PC-3 (cell line): ENCODE results near the gene ORM2. TPM values are rescaled to one million over a fixed set of nuclear protein-coding genes. Genes with fewer than 3 reads are reported as not detected.
"Not testable (repeated sequence)": the region's sequence is repeated elsewhere in the genome, so short reads cannot be mapped to it uniquely, and the experiment has no call there.

Experiments used
- ATAC-seq: fragments of 200-7000 bp; cut with Tn5 transposase; 2 replicates; pipeline ENCODE4 v1.9.1; 2020; ENCODE audit warnings: mild to moderate bottlenecking, moderate library complexity
- BruUV-seq: library from RNA; stranded (reverse); fragments of 400-500 nt; replicated peaks from 2 replicates; lab custom pipeline; 2021; lab: Mats Ljungman, UMichigan
- CTCF ChIA-PET: fragments of 300-600 bp; sonication (Branson Sonifier 250); formaldehyde crosslinking; loops from one replicate; lab custom pipeline; 2022; ENCODE audit warnings: antibody characterized with exemption; lab: Charles Lee
- POLR2A ChIA-PET: fragments of 300-600 bp; sonication (Branson Sonifier 250); formaldehyde crosslinking; loops from one replicate; lab custom pipeline; 2022; ENCODE audit warnings: antibody characterized with exemption; ENCODE audit not compliant: unreplicated experiment; lab: Charles Lee
- DNase-seq: peaks from one replicate; pipeline ENCODE4 v3.0.0-alpha.2; 2015
- H2AFZ ChIP-seq: fragments of 300-600 bp; sonication (generic); 2 replicates; pipeline ENCODE4 v1.6.0; 2016; ENCODE audit warnings: antibody characterized with exemption, low read length
- H3F3A ChIP-seq: fragments of 300-600 bp; sonication (generic); one replicate; pipeline ENCODE4 v1.6.0; 2017; ENCODE audit warnings: antibody characterized with exemption, low read length, control low read depth, mild to moderate bottlenecking; ENCODE audit not compliant: unreplicated experiment
- H3K27ac ChIP-seq: fragments of 300-600 bp; sonication (generic); 2 replicates; pipeline ENCODE4 v1.5.1; 2016; ENCODE audit warnings: mild to moderate bottlenecking, low read length
- H3K27me3 ChIP-seq: fragments of 300-600 bp; sonication (generic); 2 replicates; pipeline ENCODE4 v1.6.1; 2016; ENCODE audit warnings: low read length, mixed read lengths
- H3K36me3 ChIP-seq: fragments of 300-600 bp; sonication (generic); 2 replicates; pipeline ENCODE4 v1.6.1; 2016; ENCODE audit warnings: low read depth, mixed run types, low read length, mixed read lengths
- H3K4me1 ChIP-seq: fragments of 300-600 bp; sonication (generic); 2 replicates; pipeline ENCODE4 v1.5.1; 2016; ENCODE audit warnings: low read length; ENCODE audit not compliant: insufficient read depth
- H3K4me2 ChIP-seq: fragments of 300-600 bp; sonication (generic); 2 replicates; pipeline ENCODE4 v1.6.0; 2016; ENCODE audit warnings: low read length
- H3K4me3 ChIP-seq: fragments of 300-600 bp; sonication (generic); 2 replicates; pipeline ENCODE4 v1.5.1; 2016; ENCODE audit warnings: mild to moderate bottlenecking, low read length, mixed read lengths
- H3K79me2 ChIP-seq: fragments of 300-600 bp; sonication (generic); 2 replicates; pipeline ENCODE4 v1.6.1; 2017; ENCODE audit warnings: low read length, mixed read lengths
- H3K9ac ChIP-seq: fragments of 300-600 bp; sonication (generic); 2 replicates; pipeline ENCODE4 v1.6.0; 2016; ENCODE audit warnings: mild to moderate bottlenecking, low read length
- H3K9me2 ChIP-seq: fragments of 300-600 bp; sonication (generic); replicated peaks from 2 replicates; pipeline ENCODE4 v1.6.1; 2016; ENCODE audit warnings: mixed run types, low read length, mixed read lengths
- H3K9me3 ChIP-seq: fragments of 300-600 bp; sonication (generic); 2 replicates; pipeline ENCODE4 v1.6.1; 2016; ENCODE audit warnings: low read length, mixed read lengths
- H4K20me1 ChIP-seq: fragments of 300-600 bp; sonication (generic); 2 replicates; pipeline ENCODE4 v1.6.1; 2016; ENCODE audit warnings: low read length, mixed read lengths
- CTCF ChIP-seq: fragments of 300-600 bp; sonication (generic); conservative IDR thresholded peaks from 2 replicates; pipeline ENCODE4 v1.5.1; 2017; ENCODE audit warnings: antibody characterized with exemption, low read depth, mild to moderate bottlenecking, low read length
- EZH2 ChIP-seq: fragments of 300-600 bp; sonication (generic); IDR thresholded peaks from one replicate; pipeline ENCODE4 v1.6.1; 2017; ENCODE audit warnings: antibody characterized with exemption, mild to moderate bottlenecking, low read length; ENCODE audit not compliant: unreplicated experiment
- EZH2phosphoT487 ChIP-seq: fragments of 300-600 bp; sonication (generic); IDR thresholded peaks from 2 replicates; pipeline ENCODE4 v1.6.1; 2018; ENCODE audit warnings: mild to moderate bottlenecking, antibody characterized with exemption, low read length, borderline replicate concordance
- intact Hi-C: fragments of 100-400 bp; cut with micrococcal nuclease; formaldehyde crosslinking; loops from 2 replicates; pipeline ENCODE4 v1.9.0; 2023
- total RNA-seq: library from RNA; depleted of rRNA; stranded (reverse); fragments of >200 nt; gene quantifications from 2 replicates; pipeline ENCODE4 v1.2.3, GENCODE V29; 2014

Gene ORM2
- total RNA-seq, 1 experiment from 2014 or later: not detected

- Histone ChIP-seq H3F3A (no peaks in the 10 kb centered on the region), H3K27ac (no peak overlapping the region), H3K4me3 (no peak overlapping the region), H4K20me1 (no peaks in the 10 kb centered on the region), H3K36me3 (no peaks in the 10 kb centered on the region), H3K9ac (no peak overlapping the region), H3K27me3 (no peaks in the 10 kb centered on the region), H3K9me2 (no peaks in the 10 kb centered on the region), H3K79me2 (no peaks in the 10 kb centered on the region), H2AFZ (no peak overlapping the region), H3K9me3 (no peaks in the 10 kb centered on the region), H3K4me1 (no peaks in the 10 kb centered on the region), H3K4me2 (no peak overlapping the region)
- DNase-seq (no peak), ATAC-seq (no peak)
- CTCF ChIA-PET: no interaction called here
- BruUV-seq: no TSS peak
- intact Hi-C loops: no loop called here
- POLR2A ChIA-PET: interaction anchor here (0.5 kb wide), 1 partner anchor 1995 kb away, joined by 3 read pairs; no protein-coding TSS in a partner anchor
- no peak for TF ChIP-seq EZH2
- TF ChIP-seq CTCF: no peak
- no peak for TF ChIP-seq EZH2phosphoT487
Observed at GRCh38 chr9:114324492-114324891, 5.2 kb upstream of the ORM2 start.

- H4K20me1 ChIP-seq, H3K4me1 ChIP-seq, H3K4me2 ChIP-seq, H3F3A ChIP-seq, H3K9me3 ChIP-seq, H3K27me3 ChIP-seq, ATAC-seq, H3K36me3 ChIP-seq, H3K9ac ChIP-seq, CTCF ChIA-PET, H3K79me2 ChIP-seq, H3K9me2 ChIP-seq, DNase-seq, BruUV-seq, intact Hi-C loops, H3K4me3 ChIP-seq, H3K27ac ChIP-seq, H2AFZ ChIP-seq: not testable (repeated sequence)
- POLR2A ChIA-PET: interaction anchor here (0.5 kb wide), 1 partner anchor 1994 kb away, joined by 3 read pairs; no protein-coding TSS in a partner anchor
Observed at GRCh38 chr9:114324965-114325364, 4.7 kb upstream of the ORM2 start.

- H3K9me3 ChIP-seq, H3K27ac ChIP-seq, intact Hi-C loops, H3K4me2 ChIP-seq, BruUV-seq, H3K9me2 ChIP-seq, POLR2A ChIA-PET, H3K27me3 ChIP-seq, H3K36me3 ChIP-seq, H3K4me3 ChIP-seq, CTCF ChIA-PET, DNase-seq, H3K79me2 ChIP-seq, H4K20me1 ChIP-seq, H3K9ac ChIP-seq, H3K4me1 ChIP-seq, H2AFZ ChIP-seq, ATAC-seq, H3F3A ChIP-seq: not testable (repeated sequence)
Observed at GRCh38 chr9:114325684-114326254, 3.9 kb upstream of the ORM2 start.

- Histone ChIP-seq H3K4me2 (no peak overlapping the region), H3K27ac (no peak overlapping the region), H3K79me2 (no peaks in the 10 kb centered on the region), H3K36me3 (no peaks in the 10 kb centered on the region), H3K4me1 (no peaks in the 10 kb centered on the region), H3F3A (no peaks in the 10 kb centered on the region), H3K9me2 (no peaks in the 10 kb centered on the region), H3K27me3 (no peaks in the 10 kb centered on the region), H3K4me3 (no peak overlapping the region), H4K20me1 (no peaks in the 10 kb centered on the region), H3K9ac (no peak overlapping the region), H2AFZ (no peak overlapping the region), H3K9me3 (no peaks in the 10 kb centered on the region)
- ChIA-PET POLR2A (no interaction called here), CTCF (no interaction called here)
- no TSS peak for BruUV-seq
- TF ChIP-seq CTCF: no peak
- TF ChIP-seq EZH2: no peak
- no peak for TF ChIP-seq EZH2phosphoT487
- intact Hi-C loops: no loop called here
- DNase-seq (no peak), ATAC-seq (no peak)
Observed at GRCh38 chr9:114327749-114328148, 1.9 kb upstream of the ORM2 start.

GRCh38 chr9:114328357-114328820 lies 1.3 kb upstream of the ORM2 start:
- ATAC-seq, H3K27me3 ChIP-seq, H3K4me2 ChIP-seq, H3K9me3 ChIP-seq, H3K79me2 ChIP-seq, H4K20me1 ChIP-seq, DNase-seq, intact Hi-C loops, H3K36me3 ChIP-seq, H3K27ac ChIP-seq, CTCF ChIA-PET, BruUV-seq, H3F3A ChIP-seq, H3K9ac ChIP-seq, H3K9me2 ChIP-seq, H3K4me3 ChIP-seq, H2AFZ ChIP-seq, H3K4me1 ChIP-seq, POLR2A ChIA-PET: not testable (repeated sequence)
